H9 (cell line): ENCODE data around the gene PRAMEF25. TPM values are rescaled to one million over a fixed set of nuclear protein-coding genes. Genes with fewer than 3 reads are reported as not detected.
"Not testable (repeated sequence)": the region's sequence is repeated elsewhere in the genome, so short reads cannot be mapped to it uniquely, and the experiment has no call there.

Experiments used
- DNase-seq: peaks from one replicate; pipeline ENCODE4 v3.0.0-alpha.2; 2017
- H2AFZ ChIP-seq: one replicate; pipeline ENCODE4 v1.6.1; 2013; ENCODE audit warnings: mild to moderate bottlenecking, low read length, control low read depth, moderate library complexity
- H2AK5ac ChIP-seq: 2 replicates; pipeline ENCODE4 v1.6.1; 2013; ENCODE audit warnings: low read length, control low read depth, mixed read lengths; ENCODE audit not compliant: insufficient read length
- H2BK120ac ChIP-seq: one replicate; pipeline ENCODE4 v1.6.1; 2013; ENCODE audit warnings: low read depth, mild to moderate bottlenecking, low read length, control low read depth, inconsistent platforms; ENCODE audit not compliant: poor library complexity, severe bottlenecking
- H2BK12ac ChIP-seq: 2 replicates; pipeline ENCODE4 v1.6.1; 2013; ENCODE audit warnings: low read length, control low read depth, mixed read lengths, low read depth; ENCODE audit not compliant: insufficient read length
- H2BK15ac ChIP-seq: 2 replicates; pipeline ENCODE4 v1.6.1; 2013; ENCODE audit warnings: low read depth, low read length, control low read depth
- H2BK20ac ChIP-seq: one replicate; pipeline ENCODE4 v1.6.1; 2013; ENCODE audit warnings: low read depth, mild to moderate bottlenecking, low read length, control low read depth, inconsistent platforms; ENCODE audit not compliant: poor library complexity, severe bottlenecking
- H2BK5ac ChIP-seq: 2 replicates; pipeline ENCODE4 v1.6.1; 2013; ENCODE audit warnings: low read length, control low read depth, mixed read lengths; ENCODE audit not compliant: insufficient read length
- H3K14ac ChIP-seq: 2 replicates; pipeline ENCODE4 v1.6.1; 2013; ENCODE audit warnings: low read length, control low read depth; ENCODE audit not compliant: insufficient read depth
- H3K18ac ChIP-seq: 2 replicates; pipeline ENCODE4 v1.6.1; 2013; ENCODE audit warnings: low read depth, mild to moderate bottlenecking, mixed read lengths, low read length, control low read depth; ENCODE audit not compliant: insufficient read length
- H3K23ac ChIP-seq: 2 replicates; pipeline ENCODE4 v1.6.1; 2013; ENCODE audit warnings: low read length, control low read depth, mixed read lengths, low read depth; ENCODE audit not compliant: insufficient read length
- H3K23me2 ChIP-seq: 2 replicates; pipeline ENCODE4 v1.6.1; 2013; ENCODE audit warnings: low read depth, mild to moderate bottlenecking, mixed read lengths, low read length, control low read depth; ENCODE audit not compliant: insufficient read length, poor library complexity, severe bottlenecking
- H3K27ac ChIP-seq: 2 replicates; pipeline ENCODE4 v1.5.1; 2013; ENCODE audit warnings: low read length, control low read depth, mixed read lengths, low read depth; ENCODE audit not compliant: insufficient read length
- H3K27me3 ChIP-seq: 2 replicates; pipeline ENCODE4 v1.6.1; 2013; ENCODE audit warnings: low read length, control low read depth, inconsistent platforms; ENCODE audit not compliant: insufficient read depth
- H3K4ac ChIP-seq: 2 replicates; pipeline ENCODE4 v1.6.1; 2013; ENCODE audit warnings: low read depth, mild to moderate bottlenecking, control low read depth, inconsistent platforms, low read length, moderate library complexity
- H3K4me1 ChIP-seq: 2 replicates; pipeline ENCODE4 v1.6.1; 2013; ENCODE audit warnings: low read length, control low read depth, inconsistent platforms; ENCODE audit not compliant: insufficient read depth
- H3K4me2 ChIP-seq: 2 replicates; pipeline ENCODE4 v1.6.1; 2013; ENCODE audit warnings: low read length, control low read depth, mixed read lengths; ENCODE audit not compliant: insufficient read length, insufficient read depth
- H3K56ac ChIP-seq: 2 replicates; pipeline ENCODE4 v1.6.1; 2013; ENCODE audit warnings: low read depth, mild to moderate bottlenecking, mixed read lengths, low read length, control low read depth; ENCODE audit not compliant: insufficient read length
- H3K79me1 ChIP-seq: 2 replicates; pipeline ENCODE4 v1.6.1; 2013; ENCODE audit warnings: low read depth, mild to moderate bottlenecking, moderate library complexity, low read length, control low read depth, inconsistent platforms; ENCODE audit not compliant: insufficient read depth, poor library complexity, severe bottlenecking
- H3K79me2 ChIP-seq: 2 replicates; pipeline ENCODE4 v1.6.1; 2013; ENCODE audit warnings: low read length, control low read depth, inconsistent platforms; ENCODE audit not compliant: insufficient read depth
- H3K9ac ChIP-seq: 2 replicates; pipeline ENCODE4 v1.6.1; 2013; ENCODE audit warnings: low read length, control low read depth, mixed read lengths; ENCODE audit not compliant: insufficient read length; ENCODE audit errors: extremely low read depth
- H3K9me3 ChIP-seq: one replicate; pipeline ENCODE4 v1.6.1; 2013; ENCODE audit warnings: low read depth, low read length, inconsistent platforms; ENCODE audit not compliant: control insufficient read depth
- H3T11ph ChIP-seq: one replicate; pipeline ENCODE4 v1.6.1; 2013; ENCODE audit warnings: mild to moderate bottlenecking, low read length, control low read depth, inconsistent platforms
- H4K20me1 ChIP-seq: one replicate; pipeline ENCODE4 v1.6.1; 2013; ENCODE audit not compliant: control insufficient read depth, insufficient read length, insufficient read depth
- H4K5ac ChIP-seq: 2 replicates; pipeline ENCODE4 v1.6.1; 2013; ENCODE audit warnings: low read depth, mild to moderate bottlenecking, mixed read lengths, low read length, control low read depth; ENCODE audit not compliant: insufficient read length
- H4K8ac ChIP-seq: replicated peaks from 2 replicates; pipeline ENCODE4 v1.6.1; 2013; ENCODE audit warnings: low read length, control low read depth, mixed read lengths, low read depth; ENCODE audit not compliant: insufficient read length
- H4K91ac ChIP-seq: 2 replicates; pipeline ENCODE4 v1.6.1; 2013; ENCODE audit warnings: low read depth, mild to moderate bottlenecking, moderate library complexity, mixed read lengths, low read length, control low read depth; ENCODE audit not compliant: insufficient read length
- H3K27ac Mint-ChIP-seq, 3 experiments: 2 replicates in 2 of 3; 3 replicates in 1 of 3; pipeline ENCODE4 v1.8.0; 2020 to 2021; ENCODE audit warnings: mixed read lengths in 3 of 3, mild to moderate bottlenecking in 1 of 3, moderate library complexity in 1 of 3
- H3K27me3 Mint-ChIP-seq: 2 replicates; pipeline ENCODE4 v1.8.0; 2021; ENCODE audit warnings: low read depth, mild to moderate bottlenecking, moderate library complexity, mixed read lengths
- H3K36me3 Mint-ChIP-seq, 3 experiments: 2 replicates in 2 of 3; 3 replicates in 1 of 3; pipeline ENCODE4 v1.8.0; 2020 to 2021; ENCODE audit warnings: low read depth in 3 of 3, mixed read lengths in 3 of 3; ENCODE audit not compliant: insufficient read depth in 1 of 3
- H3K4me1 Mint-ChIP-seq, 2 experiments: 2 replicates each; pipeline ENCODE4 v1.8.0; 2020; ENCODE audit warnings: mixed read lengths in 2 of 2
- H3K4me3 Mint-ChIP-seq, 2 experiments: 2 replicates in 1 of 2; 3 replicates in 1 of 2; pipeline ENCODE4 v1.8.0; 2020 to 2021; ENCODE audit warnings: mild to moderate bottlenecking in 2 of 2, mixed read lengths in 2 of 2, moderate library complexity in 1 of 2
- H3K9me3 Mint-ChIP-seq, 2 experiments: 2 replicates in 1 of 2; 3 replicates in 1 of 2; pipeline ENCODE4 v1.8.0; 2020; ENCODE audit warnings: mild to moderate bottlenecking in 2 of 2, mixed read lengths in 2 of 2, moderate library complexity in 1 of 2
- WGBS: extraction: QIAGEN DNeasy Blood & Tissue Kit; methylation state at CpG from one replicate; pipeline ENCODE4 v1.1.7; 2013; ENCODE audit warnings: missing lambda C conversion rate, low lambda C conversion rate, mixed read lengths; ENCODE audit not compliant: insufficient read length; ENCODE audit errors: extremely low coverage; 5-methylcytosine and 5-hydroxymethylcytosine counted together
- total RNA-seq: library from RNA; stranded (reverse); gene quantifications from 2 replicates; pipeline ENCODE4 v1.2.1, GENCODE V29; 2021

PRAMEF25 gene
- total RNA-seq, 1 experiment from 2014 or later: not detected

GRCh38 chr1:13116754-13117153 is 46.2 kb downstream of the PRAMEF25 start, which contains the start of gene HNRNPCL2:
TSS of gene HNRNPCL2 (minus strand) at chr1:13116854. CDS start at chr1:13116400, 454 bp downstream.
- not testable (repeated sequence) for H2BK15ac ChIP-seq, H2BK12ac ChIP-seq, H3K4me2 ChIP-seq, DNase-seq, H2AK5ac ChIP-seq, H4K20me1 ChIP-seq, H2BK5ac ChIP-seq, H3K4me1 Mint-ChIP-seq, H3K9ac ChIP-seq, H3K79me1 ChIP-seq, H4K91ac ChIP-seq, H3K56ac ChIP-seq, H3K4me1 ChIP-seq, H2BK20ac ChIP-seq, H3K23ac ChIP-seq, H4K8ac ChIP-seq, H3K4ac ChIP-seq, H3K79me2 ChIP-seq, H3K27me3 Mint-ChIP-seq, H3K18ac ChIP-seq, H4K5ac ChIP-seq, H3K27ac ChIP-seq, H3K27me3 ChIP-seq, H2BK120ac ChIP-seq, H2AFZ ChIP-seq, H3K23me2 ChIP-seq, H3T11ph ChIP-seq, H3K27ac Mint-ChIP-seq, H3K4me3 Mint-ChIP-seq, H3K14ac ChIP-seq
- no CpG with 5 or more reads among the region's 6 CpGs for WGBS
- peaks cover 61% of the 10 kb centered on the region for H3K9me3 ChIP-seq
- peaks cover 0 to 28% (median 7%) of the 10 kb centered on the region in 3 experiments; a peak in 4 of 7 replicates for H3K36me3 Mint-ChIP-seq
- H3K9me3 Mint-ChIP-seq: peaks cover 88 to 98% of the 10 kb centered on the region in 2 experiments

Other genes starting within 250 kb of the PRAMEF25 start
- gene PRAMEF11, start 239.4 kb upstream of the PRAMEF25 start, total RNA-seq: not detected in 2 replicates
- gene HNRNPCL1, start 222.1 kb upstream of the PRAMEF25 start, total RNA-seq: not detected in 2 replicates
- not detected in 2 replicates for gene PRAMEF2, start 213.7 kb upstream of the PRAMEF25 start, total RNA-seq
- not detected in 2 replicates for gene PRAMEF4, start 184.6 kb upstream of the PRAMEF25 start, total RNA-seq
- not detected in 2 replicates for gene PRAMEF10, start 172.5 kb upstream of the PRAMEF25 start, total RNA-seq
- gene PRAMEF7, start 154.2 kb upstream of the PRAMEF25 start, total RNA-seq: not detected in 2 replicates
- not detected in 2 replicates for gene PRAMEF6, start 123.2 kb upstream of the PRAMEF25 start, total RNA-seq
- not detected in 2 replicates for gene PRAMEF27, start 14.2 kb upstream of the PRAMEF25 start, total RNA-seq
- not detected in 2 replicates for gene HNRNPCL3, start 10.0 kb upstream of the PRAMEF25 start, total RNA-seq
- gene HNRNPCL2, start 46.1 kb downstream of the PRAMEF25 start, total RNA-seq: not detected in 2 replicates
- not detected in 2 replicates for gene PRAMEF26, start 85.2 kb downstream of the PRAMEF25 start, total RNA-seq
- not detected in 2 replicates for gene HNRNPCL4, start 94.9 kb downstream of the PRAMEF25 start, total RNA-seq
- gene PRAMEF9, start 101.1 kb downstream of the PRAMEF25 start, total RNA-seq: not detected in 2 replicates
- not detected in 2 replicates for gene PRAMEF13, start 130.6 kb downstream of the PRAMEF25 start, total RNA-seq
- not detected in 2 replicates for gene PRAMEF18, start 155.4 kb downstream of the PRAMEF25 start, total RNA-seq
- gene PRAMEF5, start 183.4 kb downstream of the PRAMEF25 start, total RNA-seq: not detected in 2 replicates
- not detected in 2 replicates for gene PRAMEF8, start 214.4 kb downstream of the PRAMEF25 start, total RNA-seq
- gene PRAMEF33, start 232.8 kb downstream of the PRAMEF25 start, total RNA-seq: not detected in 2 replicates
- not detected in 2 replicates for gene PRAMEF15, start 244.8 kb downstream of the PRAMEF25 start, total RNA-seq